Right cardiac atrium (tissue), 5 donors: Measurements from ENCODE around the gene CANT1. TPM values are rescaled to one million over a fixed set of nuclear protein-coding genes. Genes with fewer than 3 reads are reported as not detected.

Experiments
- ATAC-seq, 2 donors: fragments of 200-7000 bp; cut with Tn5 transposase; one replicate each; pipeline versions ENCODE4 v1.8.0 to v1.9.1; 2020; ENCODE audit warnings: moderate library complexity in 2 of 2, mild to moderate bottlenecking in 1 of 2
- DNase-seq, 3 donors: peaks; one replicate each; pipeline ENCODE4 v3.0.0-alpha.2; 2020
- H3K27ac ChIP-seq: one replicate; pipeline ENCODE4 v1.5.1; 2013; ENCODE audit warnings: mild to moderate bottlenecking, low read length, control low read depth, moderate library complexity
- H3K27me3 ChIP-seq: one replicate; pipeline ENCODE4 v1.6.1; 2013; ENCODE audit not compliant: control insufficient read depth, insufficient read depth
- H3K4me1 ChIP-seq: one replicate; pipeline ENCODE4 v1.6.1; 2013; ENCODE audit warnings: low read length; ENCODE audit not compliant: control insufficient read depth, insufficient read depth
- H3K4me3 ChIP-seq: one replicate; pipeline ENCODE4 v1.5.1; 2013; ENCODE audit warnings: low read length, control low read depth
- H3K9me3 ChIP-seq: one replicate; pipeline ENCODE4 v1.6.1; 2013; ENCODE audit warnings: low read length; ENCODE audit not compliant: control insufficient read depth
- WGBS: extraction: QIAGEN DNeasy Blood & Tissue Kit; methylation state at CpG from one replicate; pipeline ENCODE4 v1.1.7; 2013; 5-methylcytosine and 5-hydroxymethylcytosine counted together
- intact Hi-C, 4 donors: fragments of 100-400 bp; cut with DNase I; formaldehyde crosslinking; loops; one replicate each; pipeline versions ENCODE4 v1.11.0 to v1.14.0; 2022 to 2023
- polyA plus RNA-seq: library from polyadenylated mRNA; stranded (reverse); fragments of 200-250 nt; gene quantifications from one replicate; pipeline ENCODE4 v1.2.3, GENCODE V29; 2013
- total RNA-seq, 4 donors: library from RNA; stranded (reverse); fragmentation: NEBNext Ultra II Directional; extraction: Animal tissue kit (Norgen Biotek cat#: 25700); gene quantifications; one replicate each; pipeline ENCODE4 v1.2.1, GENCODE V29; 2021
- donor health status: healthy with polysubstance abuse.
- donor health status: DM: no; HTN: yes; CAD: no.
- donor health status: DM: no; HTN: no; CAD: no.
- donor health status: DM: no; HTN: yes; CAD: no; lungs with severe emphysema.
- donor health status: DM: yes; HTN: yes; CAD: no.

CANT1 gene
- total and polyA plus RNA-seq, 5 donors = 13.6 to 38.8 (median 32.5) TPM

DNA sequence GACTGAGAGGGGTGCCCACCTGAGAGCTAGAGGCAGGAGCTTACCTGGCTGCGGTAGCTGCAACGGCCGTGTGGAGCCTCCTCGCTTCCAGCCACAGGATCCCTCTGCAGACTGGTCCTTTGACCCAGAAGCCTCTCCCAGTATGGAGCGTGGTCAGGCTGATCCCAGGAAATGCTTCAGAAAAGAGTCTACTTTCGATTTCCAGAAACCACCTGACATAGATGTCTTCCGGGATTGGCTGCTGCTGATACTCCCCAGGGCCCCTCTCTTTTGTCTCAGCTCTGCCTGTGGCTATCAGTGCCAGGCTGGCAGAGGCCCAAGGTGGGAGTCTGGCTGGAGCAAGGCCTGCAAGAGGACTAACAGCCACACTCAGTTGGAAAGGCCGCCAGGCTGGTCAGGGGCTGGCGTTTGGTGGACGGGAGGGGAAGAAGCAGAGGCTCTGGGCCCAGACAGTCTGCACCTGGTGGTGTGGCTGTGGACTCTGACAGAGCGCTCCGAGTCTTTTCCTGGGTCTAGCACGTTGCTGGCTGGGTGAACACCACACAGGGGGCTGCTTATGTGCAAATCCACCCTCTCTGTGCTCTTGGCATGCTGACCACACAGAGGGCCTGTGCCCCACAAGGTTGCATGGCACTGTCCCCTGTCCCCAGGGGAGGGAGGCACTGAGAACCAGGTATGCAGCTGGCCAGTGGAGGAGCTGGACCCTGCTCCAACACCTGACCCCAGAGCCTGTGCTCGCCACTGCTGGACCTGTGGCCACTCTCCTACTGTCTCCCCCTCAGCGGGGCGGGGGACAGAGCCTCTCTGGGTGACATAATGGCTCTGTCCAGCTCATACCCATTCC lies 29.6 kb downstream of the CANT1 start, which contains the start of gene LGALS3BP:
LGALS3BP (minus strand) TSS at position 144 of the 844 bp plus-strand sequence. CDS start 2,732 bp downstream, outside the sequence.
- intact Hi-C loops = no loop called here
- DNase-seq = peak; percentile 81 to 95 (median 92)
- H3K9me3 ChIP-seq = no peaks in the 10 kb centered on the region
- WGBS = 48% methylated on average over 16 of the region's 16 CpGs
- peak within 1 kb of the TSS; percentile 16 for H3K4me3 ChIP-seq
- H3K4me1 ChIP-seq = peaks cover 2% of the 10 kb centered on the region
- H3K27ac ChIP-seq = peak within 1 kb of the TSS; percentile 74
- H3K27me3 ChIP-seq = no peaks in the 10 kb centered on the region
- peak; percentile 71 to 80 for ATAC-seq

DNA sequence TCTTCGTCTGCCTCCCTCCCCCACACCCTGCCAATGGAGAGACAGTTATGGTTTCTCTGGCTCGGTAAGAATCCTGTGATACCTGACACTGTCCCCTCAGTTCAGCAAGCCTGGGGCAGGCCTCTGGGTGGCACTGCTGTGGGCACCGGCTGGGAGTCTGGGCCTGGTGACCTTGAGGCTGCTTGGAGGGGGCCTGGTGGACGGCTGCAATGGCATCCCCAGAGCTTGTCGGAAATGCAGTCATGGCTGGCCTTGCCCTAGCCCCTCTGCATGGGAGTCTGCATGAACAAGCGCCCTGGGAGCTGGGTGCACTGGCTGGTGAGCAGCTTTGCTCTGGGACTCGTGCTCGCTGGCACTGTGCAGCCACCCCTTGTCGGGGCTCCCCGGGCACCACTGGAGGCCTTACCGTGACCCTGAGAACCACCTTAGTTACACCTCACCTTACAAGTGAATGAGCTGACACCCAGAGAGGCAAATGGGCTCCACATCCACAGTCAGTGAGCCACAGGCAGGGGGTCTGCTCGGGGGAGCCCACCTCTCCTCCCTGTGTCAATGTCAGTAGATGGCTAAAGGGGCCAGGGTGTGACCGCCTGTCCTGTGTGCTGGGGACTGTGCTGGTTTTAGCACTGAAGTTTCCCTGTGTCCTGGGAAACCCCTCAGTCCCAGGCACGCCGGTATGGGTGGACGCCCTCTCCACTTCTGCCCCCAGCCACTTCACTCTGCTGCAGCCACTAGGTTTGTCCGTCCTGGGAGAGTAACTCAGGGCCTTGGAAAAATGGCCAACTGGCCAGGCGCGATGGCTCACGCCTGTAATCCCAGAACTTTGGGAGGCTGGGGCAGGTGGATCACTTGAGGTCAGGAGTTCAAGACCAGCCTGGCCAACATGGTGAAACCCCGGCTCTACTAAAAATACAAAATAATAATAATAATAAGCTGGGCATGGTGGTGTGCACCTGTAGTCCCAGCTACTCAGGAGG lies 31.3 kb downstream of the CANT1 start:
- Histone ChIP-seq H3K4me3 (no peak overlapping the region), H3K27ac (peak overlapping the region; percentile 81), H3K27me3 (no peaks in the 10 kb centered on the region), H3K4me1 (peaks cover 2% of the 10 kb centered on the region), H3K9me3 (no peaks in the 10 kb centered on the region)
- peak in 2 of 3 donors; percentile 77 to 84 for DNase-seq
- intact Hi-C loops = no loop called here
- WGBS = 73% methylated on average over 21 of the region's 21 CpGs
- peak; percentile 12 to 40 for ATAC-seq

DNA sequence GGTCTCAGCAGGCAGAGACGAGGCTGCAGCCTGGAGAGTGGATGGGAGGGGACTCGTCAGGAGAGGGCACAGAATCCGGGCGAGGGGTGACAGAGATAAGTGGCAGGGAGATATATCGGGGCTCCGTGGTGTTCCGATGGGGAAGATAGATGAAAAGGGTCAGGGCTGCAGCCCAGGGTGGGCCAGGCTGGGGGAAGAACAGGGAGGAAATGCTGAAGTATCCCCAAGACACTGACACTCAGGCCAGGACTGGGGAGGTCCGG lies 32.0 kb downstream of the CANT1 start:
- no peak overlapping the region for H3K4me3 ChIP-seq
- intact Hi-C loops = no loop called here

DNA sequence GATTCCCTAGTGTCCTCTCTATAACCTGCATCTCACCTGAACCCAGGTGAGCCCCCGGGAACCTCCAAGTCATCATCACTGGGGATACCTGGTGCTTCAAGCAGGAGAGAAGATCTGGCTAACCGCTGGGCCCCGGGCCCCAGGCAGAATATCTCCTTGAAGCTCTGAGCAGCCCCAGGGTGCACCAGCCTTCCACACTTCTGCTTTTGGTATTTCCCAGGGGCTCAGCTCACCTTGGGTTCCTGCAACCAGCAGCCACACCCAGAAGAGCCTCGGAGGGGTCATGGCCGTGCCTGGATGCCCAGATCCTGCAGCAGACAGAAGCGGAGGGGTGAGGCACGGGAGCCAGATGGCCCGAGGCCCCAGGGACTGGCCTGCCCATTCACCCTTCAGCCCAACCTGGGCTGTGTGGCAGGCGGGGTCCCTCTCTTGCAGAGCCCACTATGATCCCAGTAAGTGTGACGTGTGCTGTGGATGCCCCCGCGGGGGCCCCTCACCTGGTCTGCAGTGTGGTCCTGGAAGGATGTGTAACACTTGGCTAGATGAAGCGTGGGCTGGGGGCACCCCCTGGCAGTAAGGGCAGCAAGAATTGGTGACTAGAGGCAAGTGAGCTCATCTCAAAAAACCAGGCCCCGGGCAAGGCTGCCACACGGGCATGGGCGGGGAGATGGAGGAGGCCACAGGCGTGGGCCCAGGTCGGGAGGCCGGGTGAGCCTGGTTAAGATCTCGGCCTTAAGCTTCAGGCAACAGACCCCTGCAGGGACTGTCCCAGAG lies 32.5 kb downstream of the CANT1 start:
- H3K27ac ChIP-seq = no peak overlapping the region
- intact Hi-C loops = no loop called here
- ATAC-seq = no peak
- no peaks in the 10 kb centered on the region for H3K9me3 ChIP-seq
- peak in 1 of 3 donors; percentile 60 for DNase-seq
- peaks cover 2% of the 10 kb centered on the region for H3K4me1 ChIP-seq
- WGBS = 79% methylated on average over 20 of the region's 20 CpGs
- no peaks in the 10 kb centered on the region for H3K27me3 ChIP-seq
- no peak overlapping the region for H3K4me3 ChIP-seq

More for the DNA sequence above, 32.0 kb downstream of the CANT1 start:
- no peaks in the 10 kb centered on the region for H3K27me3 ChIP-seq
- no peaks in the 10 kb centered on the region for H3K9me3 ChIP-seq
- 61% methylated on average over 8 of the region's 8 CpGs for WGBS
- ATAC-seq (no peak), DNase-seq (peak in 1 of 3 donors; percentile 52)
- peaks cover 2% of the 10 kb centered on the region for H3K4me1 ChIP-seq
- peak overlapping the region; percentile 81 for H3K27ac ChIP-seq

DNA sequence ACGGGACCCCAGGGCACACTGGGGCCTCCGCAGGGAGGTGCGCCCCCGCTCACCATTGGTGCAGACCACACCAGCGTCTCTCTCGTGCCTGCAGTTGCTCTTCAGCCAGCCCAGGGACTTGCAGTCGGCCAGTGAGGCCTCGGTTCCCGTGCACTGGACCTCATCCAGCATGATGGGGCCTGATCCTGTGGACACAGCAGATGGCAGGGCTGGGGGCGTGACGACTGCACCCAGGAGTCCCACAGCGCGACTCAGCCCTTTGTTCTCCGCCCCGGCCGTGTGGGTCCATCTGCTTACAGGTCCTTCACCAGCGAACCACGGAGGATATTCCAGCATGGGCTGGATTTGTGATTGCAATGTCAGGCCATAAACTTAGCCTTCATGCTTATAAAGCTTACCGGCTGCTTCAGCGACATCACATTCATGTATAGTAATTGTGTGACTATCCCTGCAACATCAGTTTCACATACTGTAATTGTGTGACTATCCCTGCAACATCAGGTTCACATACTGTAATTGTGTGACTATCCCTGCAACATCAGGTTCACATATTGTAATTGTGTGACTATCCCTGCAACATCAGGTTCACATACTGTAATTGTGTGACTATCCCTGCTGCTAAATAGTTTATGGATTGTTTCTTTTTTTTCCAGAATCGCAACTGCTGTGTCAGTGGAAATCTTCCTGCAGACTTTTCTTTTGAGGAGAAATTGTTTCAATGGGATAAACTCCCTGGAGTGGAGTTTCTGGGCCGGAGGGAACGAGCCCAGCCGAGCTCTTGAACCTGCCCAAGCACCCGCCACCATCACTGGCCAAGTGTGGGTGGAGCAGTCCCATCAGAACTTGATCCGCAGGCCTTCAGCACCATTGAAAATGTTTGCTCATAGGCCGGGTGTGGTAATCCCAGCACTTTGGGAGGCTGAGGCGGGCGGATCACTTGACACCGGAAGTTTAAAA lies 34.7 kb downstream of the CANT1 start:
- no peaks in the 10 kb centered on the region for H3K4me1 ChIP-seq
- no peaks in the 10 kb centered on the region for H3K9me3 ChIP-seq
- H3K4me3 ChIP-seq = no peak overlapping the region
- no peak overlapping the region for H3K27ac ChIP-seq
- H3K27me3 ChIP-seq = no peaks in the 10 kb centered on the region
- WGBS = 56% methylated on average over 30 of the region's 30 CpGs
- intact Hi-C loops = loop anchor here in 1 of 4 donors (5.0 kb wide), 1 partner anchor 108 kb away; no protein-coding TSS in a partner anchor
- DNase-seq (peak; percentile 79 to 90 (median 80)), ATAC-seq (peak; percentile 53 to 56)

DNA sequence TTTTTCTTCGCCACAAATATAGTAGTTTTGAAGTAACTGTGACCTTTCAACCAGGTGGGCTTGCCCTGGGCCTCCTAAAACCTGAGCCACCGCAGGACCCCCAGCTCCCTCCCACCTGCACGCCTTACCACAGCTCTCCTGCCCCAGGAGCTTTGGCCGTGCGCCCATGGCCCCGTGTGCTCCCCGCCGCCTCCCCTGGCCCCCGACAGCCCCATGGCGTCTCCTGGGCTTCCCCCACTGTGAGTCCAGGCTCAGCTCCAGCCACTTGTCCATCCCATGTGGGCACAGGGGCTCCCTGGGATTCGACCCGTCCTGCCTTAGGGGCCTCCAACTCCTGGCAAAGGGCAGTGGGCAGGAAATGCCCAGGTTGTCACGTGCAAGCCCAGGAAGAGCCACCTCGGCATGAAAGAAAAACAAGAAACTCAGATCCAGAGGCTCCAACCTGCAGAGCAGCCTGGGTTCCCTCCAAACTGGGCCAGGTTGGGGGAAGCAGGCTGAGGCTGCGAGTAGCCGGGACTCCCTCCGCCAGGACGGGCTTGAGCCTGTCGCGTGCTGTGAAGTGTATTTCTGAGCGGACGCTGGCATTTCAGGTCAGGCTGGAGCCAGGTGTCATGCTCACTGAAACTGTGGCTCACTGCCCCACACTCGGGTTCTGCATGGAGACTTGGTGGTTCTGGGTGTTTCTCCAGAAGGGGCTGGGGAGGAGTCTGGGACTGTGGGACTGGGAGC lies 35.6 kb downstream of the CANT1 start:
- no peak for ATAC-seq
- intact Hi-C loops = loop anchor here in 1 of 4 donors (5.0 kb wide), 1 partner anchor 107 kb away; no protein-coding TSS in a partner anchor
- H3K4me3 ChIP-seq = no peak overlapping the region
- DNase-seq = peak in 1 of 3 donors; percentile 52
- no peaks in the 10 kb centered on the region for H3K4me1 ChIP-seq
- WGBS = 82% methylated on average over 23 of the region's 23 CpGs
- H3K9me3 ChIP-seq = no peaks in the 10 kb centered on the region
- no peak overlapping the region for H3K27ac ChIP-seq
- no peaks in the 10 kb centered on the region for H3K27me3 ChIP-seq

DNA sequence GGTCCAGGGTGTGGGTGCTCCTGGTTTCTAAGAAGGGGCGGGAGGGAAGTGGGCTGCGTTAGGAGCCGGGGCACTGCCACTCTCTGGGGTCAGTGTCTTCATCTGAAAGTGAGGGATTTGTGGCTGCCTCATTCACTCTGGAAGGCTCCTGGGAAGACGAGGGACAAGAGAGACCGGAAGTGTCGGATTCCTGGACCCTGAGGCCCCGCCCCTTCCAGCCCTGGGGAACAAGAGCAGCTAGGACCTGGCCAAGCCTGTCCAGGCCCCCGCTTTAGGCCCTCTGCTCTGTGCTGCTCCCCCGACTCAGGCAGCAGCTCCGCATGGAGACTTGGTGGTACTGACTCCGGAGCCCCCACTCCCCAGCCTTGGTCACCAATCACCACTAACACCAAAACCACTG lies 36.4 kb downstream of the CANT1 start:
- no peaks in the 10 kb centered on the region for H3K4me1 ChIP-seq

DNA sequence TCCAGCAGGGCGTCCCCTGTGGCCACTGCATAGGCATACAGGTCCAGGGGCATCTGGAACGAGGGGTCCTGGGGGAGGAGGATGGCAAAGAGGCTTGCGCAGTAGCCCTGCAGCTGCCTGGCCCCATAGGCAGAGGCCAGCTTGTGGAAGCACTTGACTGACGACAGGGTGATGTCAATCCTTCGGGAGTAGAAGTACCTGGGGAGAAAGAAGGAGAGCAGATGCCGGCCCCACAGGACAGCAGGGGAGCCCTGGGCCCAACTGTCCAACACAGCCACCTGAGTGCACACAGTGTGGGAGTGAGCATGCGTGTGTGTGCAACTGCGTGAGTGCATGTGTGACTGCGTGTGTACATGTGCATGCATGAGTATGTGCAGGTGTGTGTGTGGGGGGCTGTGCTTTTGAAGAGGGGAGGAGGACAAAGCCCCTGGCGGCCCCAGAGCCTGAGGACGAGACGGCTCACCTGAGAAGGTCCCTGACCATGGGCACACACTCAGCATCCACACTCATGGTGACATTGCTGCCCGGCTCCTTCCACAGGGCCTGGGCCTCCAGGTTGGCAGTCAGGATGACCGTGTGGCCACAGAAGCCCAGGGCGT lies 37.0 kb downstream of the CANT1 start:
- no peaks in the 10 kb centered on the region for H3K9me3 ChIP-seq
- DNase-seq (peak in 1 of 3 donors; percentile 56), ATAC-seq (no peak)
- H3K27me3 ChIP-seq = no peaks in the 10 kb centered on the region
- no peak overlapping the region for H3K27ac ChIP-seq
- no peak overlapping the region for H3K4me3 ChIP-seq
- intact Hi-C loops = loop anchor here in 1 of 4 donors (5.0 kb wide), 1 partner anchor 105 kb away; no protein-coding TSS in a partner anchor
- 84% methylated on average over 15 of the region's 15 CpGs for WGBS
- no peaks in the 10 kb centered on the region for H3K4me1 ChIP-seq

More for the DNA sequence above, 36.4 kb downstream of the CANT1 start:
- intact Hi-C loops = loop anchor here in 1 of 4 donors (5.0 kb wide), 1 partner anchor 106 kb away; no protein-coding TSS in a partner anchor
- no peak overlapping the region for H3K4me3 ChIP-seq
- WGBS = 63% methylated on average over 11 of the region's 11 CpGs
- no peaks in the 10 kb centered on the region for H3K27me3 ChIP-seq
- no peaks in the 10 kb centered on the region for H3K9me3 ChIP-seq
- DNase-seq (peak in 2 of 3 donors; percentile 70 to 77), ATAC-seq (no peak)
- no peak overlapping the region for H3K27ac ChIP-seq
